ENCODE measurements around the gene CLASP1.
A peak's percentile ranks its signal among the peaks of the same experiment; 100 is the strongest.
"Not testable (repeated sequence)": the region's sequence is repeated elsewhere in the genome, so short reads cannot be mapped to it uniquely, and the experiment has no call there.

Gene CLASP1

DNA sequence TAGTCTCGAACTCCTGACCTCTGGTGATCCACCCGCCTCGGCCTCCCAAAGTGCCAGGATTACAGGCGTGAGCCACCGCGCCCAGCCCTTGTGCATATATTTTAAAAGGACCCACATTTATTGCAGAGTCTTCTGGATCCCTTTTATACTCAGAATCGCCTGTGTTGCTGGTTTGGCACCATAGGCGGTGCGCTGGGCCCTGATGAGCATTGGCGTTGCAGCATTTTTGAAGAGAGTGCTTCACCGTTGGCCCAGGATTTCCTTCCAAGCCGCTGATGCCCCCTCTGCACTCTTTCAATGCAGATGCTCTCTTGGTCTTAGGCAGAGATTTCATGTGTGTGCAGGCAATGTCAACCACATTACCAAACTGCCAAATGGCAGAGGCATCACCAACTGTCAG, 350.8 kb downstream of the CLASP1 start:
- DNase-seq = no peak

DNA sequence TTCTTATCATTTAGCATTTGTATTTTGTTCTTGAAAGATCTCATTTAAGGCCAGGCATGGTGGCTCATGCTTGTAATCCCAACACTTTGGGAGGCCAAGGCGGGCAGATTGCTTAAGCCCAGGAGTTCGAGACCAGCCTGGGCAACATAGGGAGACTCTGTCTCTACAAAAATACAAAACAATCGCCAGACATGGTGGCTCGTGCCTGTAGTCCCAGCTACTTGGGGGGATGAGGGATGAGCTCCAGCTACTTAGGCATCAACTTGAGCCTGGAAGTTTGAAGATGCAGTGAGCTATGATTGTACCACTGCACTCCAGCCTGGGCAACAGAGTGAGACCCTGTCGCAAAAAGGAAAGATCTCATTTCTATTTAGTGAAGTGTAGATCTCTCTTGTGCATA, 351.4 kb downstream of the CLASP1 start:
- not testable (repeated sequence) for DNase-seq

DNA sequence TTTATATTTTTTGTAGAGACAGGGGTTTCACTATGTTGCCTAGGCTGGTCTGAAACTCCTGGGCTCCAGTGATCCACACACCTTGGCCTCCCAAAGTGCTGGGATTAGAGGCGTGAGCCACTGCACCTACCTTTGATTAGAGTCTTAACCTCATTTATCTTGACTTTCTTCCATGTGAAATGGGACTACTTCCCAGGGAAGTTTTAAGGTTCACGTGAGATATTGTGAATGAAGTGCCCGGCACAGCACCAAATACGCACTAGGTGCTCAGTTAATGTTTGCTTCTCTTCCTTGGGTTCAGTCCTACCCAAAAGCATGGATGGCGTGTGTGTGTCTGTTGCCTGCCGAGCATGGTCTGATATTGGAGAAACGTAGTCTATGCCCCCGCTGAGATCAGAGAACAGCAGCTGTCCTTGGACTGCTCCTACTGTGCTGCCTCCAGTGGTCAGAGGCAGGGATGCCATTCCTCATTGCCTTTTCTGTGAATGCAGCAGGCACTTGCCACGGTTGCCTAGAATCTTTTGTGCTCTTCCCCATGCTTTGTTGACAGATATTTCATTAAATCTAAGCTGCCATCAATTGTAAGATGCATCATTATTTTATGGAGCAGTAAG, 351.9 kb downstream of the CLASP1 start:
- peak; percentile 12 for DNase-seq

DNA sequence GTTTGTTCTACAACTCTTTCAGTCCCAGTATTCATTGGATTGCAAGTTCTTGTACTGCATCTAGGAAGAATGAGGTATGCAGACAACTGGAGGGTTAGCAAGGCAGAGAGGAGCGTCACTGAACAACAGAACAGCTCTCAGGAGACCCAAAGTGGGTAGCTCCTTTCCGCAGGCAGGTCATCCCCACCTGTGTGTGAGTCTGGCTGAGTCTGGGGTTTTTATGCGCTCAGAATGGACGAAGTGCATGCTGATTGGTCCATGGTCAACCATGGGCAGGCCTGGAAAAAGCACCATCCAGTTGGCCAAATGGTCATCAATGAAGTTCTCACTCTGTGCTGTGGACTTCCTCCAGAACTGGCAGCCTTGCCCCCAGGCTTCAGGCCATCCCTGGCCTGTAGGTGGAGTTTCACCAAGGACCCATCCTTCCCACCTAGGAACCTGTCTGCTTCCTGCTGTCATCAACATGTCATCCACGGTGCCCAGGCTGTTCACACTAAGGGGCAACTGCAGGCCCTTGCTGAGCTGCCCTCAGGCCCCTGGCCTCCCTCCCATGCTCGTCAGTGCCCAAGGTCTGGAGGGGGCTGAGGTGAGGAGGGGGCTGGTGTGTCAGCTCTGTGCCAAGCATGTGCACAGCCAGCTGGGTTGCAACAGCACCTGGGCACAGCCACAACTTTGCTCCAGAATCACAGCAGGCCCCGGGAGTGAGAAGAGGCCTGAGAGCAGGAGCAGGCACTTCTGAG, 353.2 kb downstream of the CLASP1 start:
- no peak for DNase-seq

DNA sequence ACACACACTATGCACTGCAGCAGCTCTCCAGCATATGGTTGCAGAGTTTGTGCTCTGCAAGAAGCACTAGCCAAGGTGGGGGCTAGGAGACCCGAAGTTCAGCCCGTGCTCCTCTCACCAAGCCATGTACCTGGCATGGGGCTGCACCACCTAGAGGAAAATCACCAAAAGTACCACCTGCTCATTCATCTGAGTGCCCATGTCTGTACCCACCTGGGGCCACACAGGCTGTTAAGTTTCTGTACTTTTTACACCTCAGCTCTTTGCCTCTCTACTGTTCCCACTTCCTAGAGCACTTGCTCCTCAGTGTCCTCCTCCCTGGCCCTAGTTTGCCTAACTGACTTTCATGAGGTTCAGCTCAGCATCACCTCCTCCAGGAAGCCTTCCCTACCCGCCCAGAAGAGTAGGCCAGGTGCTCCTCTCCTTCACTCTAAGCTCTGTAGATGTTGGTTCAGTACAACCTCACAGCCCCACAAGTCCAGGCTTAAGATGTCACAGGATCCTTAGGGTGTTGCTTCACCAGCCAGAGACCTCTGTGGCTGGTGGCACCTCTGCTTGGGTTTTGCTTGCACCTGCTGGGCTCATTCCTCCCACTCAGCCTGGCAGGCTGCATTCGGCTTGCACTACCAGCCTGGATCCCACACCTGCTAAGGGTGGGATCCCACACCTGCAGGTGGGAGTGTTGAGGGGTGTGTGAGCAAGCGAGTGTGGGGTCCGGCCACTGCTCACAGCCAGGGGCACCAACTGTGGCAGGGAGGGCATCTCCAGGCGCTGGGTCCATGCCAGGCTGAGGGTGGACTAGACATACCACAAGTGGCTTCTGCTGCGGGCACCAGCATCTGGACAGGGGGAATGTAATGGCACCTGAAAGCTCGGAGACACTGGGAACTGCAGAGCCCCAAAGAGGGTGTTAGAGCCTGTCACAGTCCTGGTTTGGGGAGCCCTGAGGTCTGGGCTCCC, 354.1 kb downstream of the CLASP1 start:
- DNase-seq = no peak

DNA sequence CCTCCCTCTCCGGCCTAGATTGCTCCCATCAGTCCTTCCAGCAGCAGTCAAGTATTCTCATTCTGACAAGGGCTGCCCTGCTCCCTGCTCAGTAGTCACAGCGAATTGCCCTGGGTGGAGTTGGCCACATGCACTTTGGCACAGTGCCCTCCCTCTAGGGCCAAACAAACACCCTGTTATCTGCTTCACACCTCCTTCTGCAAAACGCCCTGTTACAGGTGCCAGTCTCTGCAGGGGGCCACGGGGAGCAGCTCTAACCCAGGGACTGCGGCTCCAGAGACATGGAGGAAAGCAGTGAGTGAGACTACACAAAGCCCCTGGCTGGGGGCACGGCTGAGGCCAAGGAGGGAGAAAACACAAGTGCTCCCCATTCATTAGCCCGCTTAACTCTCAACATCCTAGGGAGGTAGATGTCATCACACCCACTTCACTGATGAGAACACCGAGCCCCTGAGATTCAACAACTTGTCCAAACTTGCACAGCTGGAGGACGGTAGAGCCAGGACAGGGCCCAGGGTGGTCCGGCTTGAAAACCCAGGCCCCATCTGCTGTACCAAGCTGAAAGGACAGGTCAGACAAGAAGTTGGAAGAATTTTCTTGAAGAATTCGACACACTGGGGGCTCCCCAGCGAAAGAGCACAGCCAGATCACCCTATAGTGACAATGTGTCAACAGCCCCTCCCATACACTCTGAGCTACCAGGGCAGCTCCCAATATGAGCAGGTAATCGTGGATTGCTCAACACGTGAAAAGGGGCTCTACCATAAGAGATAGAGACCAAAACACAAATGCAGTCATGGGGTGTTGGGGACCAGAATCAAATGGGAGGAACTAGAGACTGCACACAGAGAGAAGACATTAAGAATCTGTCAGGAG, 355.6 kb downstream of the CLASP1 start:
- peak; percentile 20 for DNase-seq

DNA sequence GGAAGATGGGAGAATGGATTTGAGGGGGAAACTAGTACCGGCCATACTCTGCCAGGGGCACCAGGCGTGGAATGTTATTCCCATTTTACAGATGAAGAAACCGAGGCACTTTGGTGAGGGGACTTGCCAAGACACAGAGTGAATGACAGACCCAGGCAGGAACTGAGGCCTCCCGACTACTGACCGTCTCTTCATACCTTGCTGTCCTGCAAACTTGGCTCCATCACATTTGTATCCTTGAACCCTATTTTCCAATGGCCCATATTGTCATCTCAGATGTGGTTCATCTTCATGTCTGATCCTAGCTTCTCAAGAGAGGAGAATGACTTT, 358.0 kb downstream of the CLASP1 start:
- no peak for DNase-seq

DNA sequence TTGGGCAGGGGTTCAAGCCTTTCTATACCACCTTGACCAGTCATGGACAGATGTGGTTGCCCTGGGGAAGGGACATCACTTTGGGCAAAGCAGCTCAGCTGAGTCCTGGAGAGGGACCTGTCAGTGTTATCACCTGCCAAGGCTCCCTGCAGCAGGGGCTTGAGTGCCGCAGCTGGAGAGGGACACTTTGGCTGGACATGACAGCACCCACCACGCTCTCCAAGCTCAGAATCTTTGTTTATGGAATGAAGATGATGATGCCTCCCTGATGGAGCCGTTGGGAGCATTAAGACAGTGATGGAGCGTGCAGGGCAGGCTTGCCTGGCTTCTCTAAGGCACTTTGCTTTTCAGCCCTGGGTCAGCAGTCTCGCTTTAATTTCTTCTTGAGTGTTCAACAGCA, 360.0 kb downstream of the CLASP1 start:
- no peak for DNase-seq

DNA sequence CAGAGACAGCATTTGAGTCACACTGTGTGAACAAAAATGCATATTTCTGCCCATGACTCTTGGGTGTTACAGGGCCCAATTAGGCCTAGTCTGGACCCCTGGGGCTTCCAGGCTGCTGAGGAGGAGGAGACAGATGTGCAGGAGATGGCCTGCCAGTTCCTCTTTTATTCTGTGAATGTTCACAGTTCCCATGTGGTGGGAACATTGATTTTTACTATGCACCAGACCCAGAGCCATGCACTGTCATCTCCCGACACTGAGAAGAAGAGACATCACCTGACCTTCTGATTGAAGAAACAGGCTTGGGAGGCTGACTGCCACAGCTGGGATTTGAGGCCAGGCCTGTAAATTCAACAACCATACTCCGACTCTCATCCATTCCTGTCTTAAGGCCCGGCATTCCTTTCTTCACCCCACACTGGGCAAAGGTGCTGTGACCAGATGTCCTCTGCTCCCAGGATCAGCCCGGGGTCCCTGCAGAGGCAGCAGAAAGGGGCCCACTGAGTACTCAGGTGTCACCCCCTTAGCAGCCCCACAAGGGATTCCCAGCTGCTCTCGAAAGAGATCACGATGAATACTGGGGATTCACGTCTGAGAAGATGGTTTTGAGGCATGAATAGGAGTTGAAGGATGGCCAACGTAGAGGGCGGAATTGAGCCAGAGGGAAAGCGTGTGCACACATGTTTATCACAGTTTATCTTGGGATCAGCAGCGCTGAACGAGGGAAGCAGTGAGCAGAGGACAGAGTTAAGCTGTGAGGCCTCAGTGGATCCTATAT, 360.6 kb downstream of the CLASP1 start:
- DNase-seq = no peak

DNA sequence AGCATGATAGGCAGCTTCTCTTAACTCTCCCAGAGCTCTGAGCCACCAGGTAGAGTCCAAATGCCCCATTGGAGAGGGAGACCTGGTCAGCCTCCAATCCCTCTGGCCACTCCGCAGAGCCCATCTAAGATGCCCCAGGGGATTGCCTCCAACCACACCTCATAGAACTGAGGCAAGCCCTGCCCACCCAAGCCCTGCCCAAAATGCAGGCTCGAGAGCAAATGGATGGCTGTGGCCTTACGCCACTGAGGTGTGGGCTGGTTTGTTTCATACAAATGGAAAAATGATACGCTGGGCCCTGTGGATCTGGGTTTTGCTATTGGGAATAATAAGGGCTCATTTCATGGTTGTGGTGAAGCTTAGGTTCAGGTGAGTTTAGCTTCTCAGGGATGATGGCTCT, 361.3 kb downstream of the CLASP1 start:
- no peak for DNase-seq
